Fibroblast of skin of left quadriceps (primary cell): Measurements from ENCODE around the gene TAF1D.
A peak's percentile ranks its signal among the peaks of the same experiment; 100 is the strongest.
"Not testable (repeated sequence)": the region's sequence is repeated elsewhere in the genome, so short reads cannot be mapped to it uniquely, and the experiment has no call there.

Experiments
- DNase-seq, 2 experiments: peaks; one replicate each; pipeline ENCODE4 v3.0.0-alpha.2; 2013; ENCODE audit warnings: low read depth in 2 of 2

The TAF1D gene

DNA sequence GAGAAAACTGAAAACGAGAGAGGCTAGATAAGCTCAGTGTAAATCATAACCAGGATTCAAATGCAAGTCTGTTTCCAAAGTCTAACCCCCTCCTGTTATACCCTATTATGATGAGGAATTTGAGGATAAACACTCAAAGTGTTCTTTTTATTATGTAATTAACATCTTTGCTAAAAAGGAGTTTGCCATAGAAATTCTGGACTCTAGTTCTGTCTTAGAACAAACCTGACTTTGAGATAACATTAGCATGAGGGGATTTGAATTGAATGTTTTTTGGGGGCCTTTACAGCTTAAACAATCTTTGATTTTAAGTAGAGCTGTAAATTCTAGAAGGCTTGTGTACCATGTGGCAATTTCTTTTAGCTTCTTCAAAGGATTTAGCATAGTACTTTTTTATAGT lies 9.7 kb upstream of the TAF1D start:
- DNase-seq = no peak

DNA sequence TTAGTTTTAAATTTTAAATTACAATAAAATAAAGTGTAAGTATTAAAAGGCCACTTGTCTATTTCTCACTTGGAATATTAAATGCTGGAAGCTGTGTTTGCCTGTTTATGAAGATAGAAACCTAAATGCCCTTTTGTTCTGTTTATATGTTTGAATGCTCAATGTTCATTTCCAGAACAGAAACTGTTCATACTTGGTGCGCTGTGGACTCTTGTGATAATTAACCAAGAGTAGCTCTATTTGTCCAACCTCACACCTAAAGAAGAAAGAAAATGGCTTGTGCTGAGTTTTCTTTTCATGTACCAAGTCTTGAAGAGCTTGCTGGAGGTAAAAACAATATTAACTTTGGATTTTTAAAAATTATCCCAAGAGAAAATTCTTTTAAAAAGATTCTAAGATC lies 5.8 kb upstream of the TAF1D start:
- DNase-seq = no peak

DNA sequence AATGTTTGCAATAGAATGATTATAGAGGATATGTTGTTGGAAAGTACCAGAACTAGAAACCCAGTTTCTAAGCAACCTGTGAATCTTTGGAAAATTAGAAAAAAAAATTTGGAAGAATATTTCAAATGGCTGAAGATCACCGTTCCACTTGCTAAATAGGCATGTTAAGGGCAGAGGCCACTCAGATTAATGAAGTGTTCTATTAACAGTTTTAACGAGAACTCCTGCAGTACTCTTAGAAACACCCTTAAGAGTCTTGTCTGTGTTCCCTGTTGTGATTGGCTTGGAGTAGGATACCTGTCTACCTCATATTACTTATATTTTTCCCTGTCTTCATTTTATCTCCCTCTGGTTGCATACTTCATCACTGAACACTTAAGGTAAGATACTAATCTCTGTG lies 4.8 kb upstream of the TAF1D start:
- no peak for DNase-seq

DNA sequence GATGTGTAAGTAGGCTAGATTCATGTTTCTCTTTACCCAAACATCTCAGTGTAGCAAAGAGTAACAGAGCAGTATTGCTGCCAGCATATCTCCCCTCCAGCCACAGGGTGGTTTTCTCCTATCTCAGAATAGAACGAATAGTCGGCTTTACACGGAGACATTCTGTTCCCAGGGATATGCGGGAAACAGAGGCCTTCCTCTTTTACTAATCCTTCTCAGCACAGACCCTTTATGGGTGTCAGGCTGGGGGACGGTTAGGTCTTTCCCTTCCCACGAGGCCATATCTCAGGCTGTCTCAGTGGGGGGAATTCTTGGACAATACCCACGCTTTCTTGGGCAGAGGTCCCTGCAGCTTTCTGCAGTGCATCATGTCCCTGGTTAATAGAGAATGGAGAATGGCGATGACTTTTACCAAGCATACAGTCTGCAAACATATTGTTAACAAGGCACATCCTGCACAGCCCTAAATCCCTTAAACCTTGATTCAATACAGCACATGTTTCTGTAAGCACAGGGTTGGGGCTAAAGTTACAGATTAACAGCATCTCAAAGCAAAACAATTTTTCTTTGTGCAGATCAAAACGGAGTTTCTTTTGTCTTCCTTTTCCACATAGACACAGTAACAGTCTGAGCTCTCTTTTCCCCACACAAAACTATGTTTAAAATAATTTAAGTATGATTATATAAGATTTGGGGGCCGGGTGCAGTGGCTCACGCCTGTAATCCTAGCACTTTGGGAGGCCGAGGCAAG lies 3.9 kb upstream of the TAF1D start:
- DNase-seq = not testable (repeated sequence)

DNA sequence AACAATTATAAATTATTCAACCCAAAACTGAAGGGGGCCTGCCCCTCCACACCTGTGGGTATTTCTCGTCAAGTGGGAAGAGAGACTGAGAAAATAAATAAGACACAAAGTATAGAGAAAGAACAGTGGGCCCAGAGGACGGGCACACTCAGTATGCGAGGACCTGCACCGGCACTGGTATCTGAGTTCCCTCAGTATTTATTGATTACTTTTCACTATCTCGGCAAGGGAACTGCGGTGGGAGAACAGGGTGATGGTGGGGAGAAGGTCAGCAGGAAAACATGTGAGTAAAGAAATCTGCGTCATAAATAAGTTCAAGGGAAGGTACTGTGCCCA lies 3.3 kb upstream of the TAF1D start:
- DNase-seq = no peak

DNA sequence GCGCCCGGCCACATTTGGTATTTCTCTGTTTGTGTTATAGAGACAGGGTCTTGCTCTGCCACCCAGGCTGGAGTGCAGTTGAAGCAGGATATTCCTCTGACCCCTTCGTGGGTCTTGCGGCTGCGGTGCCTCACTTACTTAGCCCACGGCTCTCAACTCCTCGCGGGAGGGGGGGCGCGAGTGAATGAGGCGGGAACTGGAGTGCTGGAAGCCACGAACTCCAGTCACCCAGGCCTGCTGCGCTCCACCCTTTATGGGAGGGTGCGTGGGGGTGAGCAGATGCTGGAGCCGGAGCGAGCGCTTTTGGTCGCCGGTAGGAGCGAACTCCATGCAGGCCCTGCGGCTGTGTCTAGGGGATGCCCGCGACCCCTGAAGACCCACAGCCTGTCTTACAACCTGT lies 2.0 kb upstream of the TAF1D start:
- DNase-seq = no peak

DNA sequence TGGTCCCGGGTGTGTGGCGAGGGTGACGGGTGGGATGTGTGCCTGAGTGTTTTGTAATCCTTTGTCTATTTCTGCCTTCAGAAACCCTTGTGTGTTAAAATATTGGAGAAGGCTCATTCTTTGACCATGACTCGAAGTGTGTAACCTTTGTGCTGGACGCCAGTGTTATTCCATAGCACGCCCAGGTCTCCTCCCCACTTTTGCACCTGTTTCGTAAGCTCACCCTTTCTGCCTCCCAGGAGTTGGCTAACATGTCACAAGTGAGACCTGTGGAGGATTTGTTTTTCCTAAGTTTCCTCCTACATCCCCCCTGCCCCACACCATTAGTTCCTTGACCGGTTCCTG lies 559 bp upstream of the TAF1D start:
- DNase-seq = no peak

DNA sequence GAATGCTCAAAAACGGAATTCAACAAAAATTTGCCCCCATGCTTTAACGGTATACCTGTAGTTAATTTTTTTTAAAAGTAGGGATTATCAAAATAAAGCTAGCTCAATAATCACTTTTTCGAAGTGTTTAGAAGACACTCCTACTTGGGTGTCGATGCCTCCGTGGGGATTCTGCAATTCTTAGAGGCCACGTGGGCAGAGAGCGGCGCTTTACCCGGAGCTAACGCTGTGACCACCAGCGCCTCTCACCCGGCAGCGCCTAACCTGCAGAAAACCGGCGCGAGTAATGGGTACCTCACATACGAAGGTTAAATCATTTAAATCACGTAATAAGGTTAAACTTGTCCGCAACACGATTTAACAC lies 583 bp downstream of the TAF1D start:
- peak in 1 of 2 experiments; percentile 26 for DNase-seq

DNA sequence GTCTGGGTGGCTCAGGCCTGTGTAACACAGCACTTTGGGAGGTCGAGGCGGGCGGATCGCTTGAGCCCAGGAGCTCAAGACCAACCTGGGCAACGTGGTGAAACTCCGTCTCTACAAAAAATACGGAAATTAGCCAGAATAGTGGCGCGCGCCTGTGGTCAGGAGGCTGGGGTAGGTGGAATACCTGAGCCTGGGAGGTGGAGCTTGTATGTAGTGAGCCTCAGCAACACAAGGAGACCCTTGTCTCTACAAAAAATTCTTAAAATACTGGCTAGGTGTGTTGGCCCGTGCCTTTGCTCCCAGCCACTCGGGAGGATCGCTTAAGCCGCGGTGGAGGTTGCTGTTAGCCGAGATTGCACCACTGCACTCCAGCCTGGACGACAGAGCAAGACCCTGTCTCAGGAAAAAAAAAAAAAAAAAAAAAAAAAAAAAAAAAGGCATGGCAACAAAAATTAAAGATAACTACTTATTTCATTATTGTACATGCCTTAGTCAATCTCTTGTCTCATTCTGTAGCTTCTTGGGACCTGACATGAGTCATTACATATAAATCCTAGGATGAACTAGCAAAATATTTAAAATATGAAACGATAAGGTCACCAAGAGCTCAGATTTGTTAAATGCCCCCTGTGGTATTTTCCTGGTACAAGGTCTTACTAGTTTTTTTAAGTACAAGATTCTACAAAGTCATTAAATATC lies 1.1 kb downstream of the TAF1D start:
- peak in 1 of 2 experiments; percentile 26 for DNase-seq

DNA sequence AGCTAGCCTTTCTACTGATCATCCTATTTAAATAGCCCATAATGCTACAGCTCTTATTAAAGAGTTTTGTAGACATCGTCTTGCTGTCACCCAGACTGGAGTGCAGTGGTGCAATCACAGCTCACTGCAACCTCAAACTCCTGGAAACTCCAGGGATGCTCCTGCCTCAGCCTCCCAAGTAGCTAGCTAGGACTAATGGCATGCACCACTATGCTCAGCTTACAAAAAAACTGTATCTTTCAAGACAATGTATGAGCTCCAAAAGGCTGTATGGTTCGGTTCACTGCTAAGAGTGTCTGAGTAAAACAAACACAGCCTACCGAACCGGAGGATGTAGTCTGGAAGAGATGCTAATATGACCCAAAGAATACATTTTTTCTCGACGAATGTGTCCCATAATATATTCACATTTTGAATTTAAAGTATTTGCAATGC lies 2.6 kb downstream of the TAF1D start:
- no peak for DNase-seq

DNA sequence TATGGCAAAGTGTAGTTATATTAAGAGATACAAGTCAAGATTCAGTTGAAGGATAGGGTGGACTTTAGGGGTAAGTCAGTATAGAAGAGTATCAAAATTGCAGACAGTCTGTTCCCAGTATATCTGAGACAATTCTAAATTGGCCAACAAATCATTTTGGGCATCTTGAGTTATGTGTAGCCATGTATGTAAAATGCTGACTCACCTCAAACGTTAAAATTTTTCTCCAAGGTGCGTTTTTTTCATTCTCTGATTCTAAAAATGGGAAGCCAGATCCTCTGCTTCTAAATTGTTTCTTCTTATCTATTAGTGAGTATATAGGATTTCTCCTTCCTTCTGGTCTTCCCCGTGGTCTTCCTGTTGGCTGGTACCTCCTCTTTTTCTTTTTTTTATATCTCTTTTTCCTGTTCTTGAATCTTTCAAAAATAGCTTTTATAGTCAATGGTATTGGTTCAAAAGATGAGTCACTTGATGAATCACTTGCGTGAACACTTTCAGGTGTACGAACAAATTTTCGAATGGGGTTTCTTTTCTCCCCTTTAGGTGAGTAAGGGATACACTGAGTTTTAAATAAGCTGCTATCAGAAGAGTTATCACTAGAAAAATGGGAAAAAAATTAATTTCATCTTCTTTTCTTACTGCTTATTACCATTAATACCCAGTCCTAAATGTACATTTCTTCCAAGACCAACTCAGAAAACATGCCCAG lies 3.2 kb downstream of the TAF1D start:
- no peak for DNase-seq

DNA sequence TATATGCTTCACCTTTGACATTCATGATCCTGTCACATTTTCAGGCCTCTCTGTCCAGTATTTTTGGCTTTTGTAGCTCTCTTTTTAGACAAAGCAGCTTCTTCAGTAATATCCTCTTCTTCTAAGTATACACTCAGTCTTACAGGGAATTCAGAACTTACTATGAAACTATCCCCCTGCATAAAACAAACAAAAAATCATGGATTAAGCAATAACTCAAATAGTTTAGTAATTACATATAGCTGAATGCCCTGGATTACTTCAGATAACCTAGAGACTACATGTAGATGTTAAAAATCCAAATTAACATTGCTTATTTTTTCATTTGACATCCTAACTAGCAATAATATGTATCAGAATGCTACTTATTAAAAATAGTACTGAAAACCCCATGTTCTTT lies 5.2 kb downstream of the TAF1D start:
- DNase-seq = no peak

DNA sequence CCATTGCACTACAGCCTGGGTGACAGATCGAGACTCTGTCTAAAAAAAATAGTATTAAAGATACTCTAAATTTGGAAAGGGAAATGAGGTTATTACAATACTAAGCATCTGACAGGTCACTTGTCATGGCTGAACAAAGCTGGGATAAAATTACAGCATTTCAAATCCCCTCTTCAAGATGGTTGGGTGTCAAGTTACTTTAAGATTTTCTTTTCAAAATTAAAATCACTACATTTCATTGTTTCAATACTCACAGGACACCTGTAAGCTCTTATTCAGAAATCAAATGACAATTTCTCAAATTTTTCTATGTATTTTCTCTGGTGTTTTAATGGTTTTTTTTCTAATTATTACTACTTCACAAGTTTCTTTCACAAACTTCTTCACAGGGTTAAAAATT lies 5.7 kb downstream of the TAF1D start:
- DNase-seq = no peak

DNA sequence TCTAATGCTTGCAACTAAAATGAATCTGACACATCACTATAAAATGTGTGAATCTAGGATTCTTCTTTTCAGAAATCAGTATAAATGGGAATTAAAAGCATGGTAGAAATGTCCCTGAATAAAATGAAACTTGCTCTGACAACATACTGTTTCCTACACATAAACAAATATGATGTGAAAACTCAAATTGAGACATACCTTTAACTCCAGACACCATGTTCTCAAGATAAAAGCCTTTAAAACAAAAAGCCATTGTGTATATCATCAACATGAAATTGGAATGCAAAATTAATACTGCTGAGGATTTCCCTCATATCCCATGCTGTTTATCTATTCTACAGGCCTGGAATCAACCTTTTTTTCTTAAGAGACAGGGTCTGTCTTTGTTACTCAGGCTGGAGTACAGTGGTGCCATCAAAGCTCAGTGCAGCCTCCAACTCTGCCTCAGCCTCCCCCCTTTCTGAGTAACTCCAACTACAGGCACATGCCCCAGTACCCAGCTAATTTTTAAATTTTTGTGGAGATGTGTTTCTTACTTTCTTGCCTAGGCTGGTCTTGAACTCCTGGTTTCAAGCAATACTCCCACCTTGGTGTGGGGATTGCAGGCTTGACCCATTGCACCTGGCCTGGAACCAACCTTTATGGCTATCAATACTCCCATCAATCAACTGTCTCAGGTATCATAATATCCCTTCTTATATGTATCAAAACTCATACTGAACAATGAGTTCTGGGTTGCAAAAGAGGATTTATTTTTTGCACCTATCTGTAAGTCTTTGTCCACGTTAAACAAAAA lies 6.7 kb downstream of the TAF1D start:
- DNase-seq = no peak

DNA sequence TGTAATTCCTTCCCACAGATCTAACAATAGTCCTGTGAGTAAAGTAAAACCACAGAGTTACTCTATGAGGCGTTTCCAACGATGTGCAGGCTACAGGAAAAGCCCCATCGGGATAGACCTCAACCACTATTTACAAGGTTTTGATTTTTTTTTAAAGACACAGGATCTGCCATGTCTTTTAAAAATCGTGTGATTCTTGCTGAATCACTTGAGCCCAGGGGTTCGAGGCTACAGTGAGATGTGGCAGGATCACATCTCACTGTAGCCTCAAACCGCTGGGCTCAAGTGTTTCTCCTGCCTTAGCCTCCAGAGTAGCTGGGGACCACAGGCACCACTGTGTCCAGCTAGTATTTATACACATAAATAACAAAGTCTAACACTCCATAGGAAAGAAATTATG lies 7.8 kb downstream of the TAF1D start:
- DNase-seq = no peak

DNA sequence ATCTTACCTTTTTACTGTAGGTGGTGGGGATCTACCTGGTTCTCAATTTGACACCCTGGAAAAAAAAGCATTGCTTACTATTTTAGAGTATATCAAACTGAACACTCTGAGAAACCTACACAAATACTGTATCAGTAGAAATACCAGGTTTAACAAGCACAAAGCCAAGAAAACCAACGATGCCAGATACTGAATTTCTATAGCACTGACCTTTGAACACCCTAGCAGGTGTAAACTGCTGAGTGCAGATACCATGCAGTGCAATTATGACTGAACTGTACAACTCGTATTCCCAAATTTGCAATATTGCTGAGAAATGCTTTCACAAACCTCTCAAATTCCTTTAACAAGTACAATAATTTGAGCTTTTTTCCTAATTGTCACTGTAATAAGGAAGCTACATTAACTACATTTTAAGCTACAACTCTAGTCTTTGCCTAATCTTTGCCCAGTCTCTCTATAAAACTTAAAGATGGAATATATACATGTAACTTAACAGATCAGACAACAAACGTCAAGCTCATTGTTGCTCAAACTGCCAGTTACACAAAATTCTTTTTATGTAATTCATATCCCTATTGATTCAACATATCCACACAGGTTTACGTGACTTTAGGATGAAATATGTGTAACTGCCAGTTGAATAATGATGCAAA lies 8.9 kb downstream of the TAF1D start:
- DNase-seq = no peak

DNA sequence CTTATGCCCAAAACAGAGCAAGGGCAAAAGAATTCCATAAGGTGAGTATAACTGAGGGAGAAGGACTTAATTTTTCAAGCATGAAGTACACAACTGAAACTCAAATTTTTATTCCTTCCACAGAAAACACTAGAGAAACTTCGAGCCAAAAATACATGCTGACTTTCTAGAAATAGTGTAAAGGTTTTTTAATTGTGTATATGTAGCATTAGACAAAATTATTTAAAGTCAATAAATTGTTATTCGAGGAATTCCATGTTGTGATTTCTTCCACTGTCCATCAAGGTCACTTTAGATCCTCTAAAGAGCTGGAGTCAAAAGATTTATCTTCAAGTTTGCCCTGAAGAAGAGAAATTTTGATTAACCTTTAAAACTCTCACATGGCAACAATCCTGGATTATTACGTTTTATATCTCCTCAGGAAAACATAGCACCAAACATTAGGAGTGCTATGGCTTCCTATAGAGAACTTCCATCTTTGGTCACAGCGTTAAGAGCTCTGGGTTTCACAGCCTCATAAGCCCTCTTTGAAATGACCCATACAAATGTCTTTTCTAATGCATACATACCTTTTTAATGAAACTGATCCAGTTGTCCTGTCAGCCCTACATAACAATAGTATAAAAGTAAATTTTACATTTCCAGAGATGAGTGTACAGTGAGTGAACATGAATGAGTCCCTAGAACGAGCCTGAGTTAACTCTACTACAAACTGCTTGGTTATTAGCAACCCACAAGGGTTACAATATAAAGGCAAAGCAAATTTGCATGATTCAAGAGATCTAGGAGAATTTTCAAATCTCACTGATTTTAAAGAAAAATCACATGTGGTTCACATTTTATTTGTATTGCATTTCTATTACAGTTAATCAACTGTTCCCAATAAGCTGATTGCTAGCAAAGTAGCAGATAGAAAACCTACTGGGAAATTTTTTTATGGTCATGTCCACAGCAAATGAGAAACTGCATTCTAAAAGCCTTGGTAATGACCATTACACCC lies 10.9 kb downstream of the TAF1D start:
- no peak for DNase-seq

DNA sequence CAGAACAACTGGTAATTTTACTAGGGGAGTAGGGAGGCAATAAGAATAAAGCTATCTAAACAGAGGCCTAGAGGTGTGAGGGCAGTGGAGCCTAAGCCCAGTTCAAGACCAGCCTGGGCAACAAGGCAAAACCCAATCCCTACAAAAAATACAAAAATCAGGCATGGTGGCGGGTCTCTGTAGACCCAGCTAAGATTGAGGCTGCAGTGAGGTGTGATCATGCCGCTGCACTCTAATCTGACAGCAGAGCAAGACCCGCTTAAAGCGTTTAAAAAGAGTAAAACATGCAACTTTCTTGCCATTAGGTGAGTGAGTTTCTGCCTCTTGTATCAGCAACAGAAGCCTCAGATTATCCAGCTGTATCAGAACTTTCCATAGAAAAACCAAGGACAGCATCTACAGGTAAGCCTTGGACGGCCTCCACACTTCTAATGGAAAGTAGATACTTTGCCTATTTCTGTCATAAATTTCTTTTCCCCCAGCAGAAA lies 12.1 kb downstream of the TAF1D start:
- no peak for DNase-seq

DNA sequence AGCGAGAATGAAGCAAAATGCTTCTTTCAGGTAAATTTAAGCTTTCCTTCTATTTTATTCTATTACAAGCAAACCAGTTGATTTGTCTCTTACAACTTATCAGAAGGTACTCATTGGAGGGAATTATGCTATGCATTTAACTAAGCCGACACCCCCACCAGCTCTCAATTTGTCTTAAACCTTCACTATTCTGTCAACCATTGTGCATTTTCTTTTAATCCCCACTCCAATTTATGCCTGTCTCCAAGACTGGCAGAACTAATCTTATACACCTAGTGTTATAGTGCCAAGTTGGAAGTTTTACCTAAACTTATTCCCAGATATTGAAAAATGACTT lies 12.5 kb downstream of the TAF1D start:
- DNase-seq = no peak

DNA sequence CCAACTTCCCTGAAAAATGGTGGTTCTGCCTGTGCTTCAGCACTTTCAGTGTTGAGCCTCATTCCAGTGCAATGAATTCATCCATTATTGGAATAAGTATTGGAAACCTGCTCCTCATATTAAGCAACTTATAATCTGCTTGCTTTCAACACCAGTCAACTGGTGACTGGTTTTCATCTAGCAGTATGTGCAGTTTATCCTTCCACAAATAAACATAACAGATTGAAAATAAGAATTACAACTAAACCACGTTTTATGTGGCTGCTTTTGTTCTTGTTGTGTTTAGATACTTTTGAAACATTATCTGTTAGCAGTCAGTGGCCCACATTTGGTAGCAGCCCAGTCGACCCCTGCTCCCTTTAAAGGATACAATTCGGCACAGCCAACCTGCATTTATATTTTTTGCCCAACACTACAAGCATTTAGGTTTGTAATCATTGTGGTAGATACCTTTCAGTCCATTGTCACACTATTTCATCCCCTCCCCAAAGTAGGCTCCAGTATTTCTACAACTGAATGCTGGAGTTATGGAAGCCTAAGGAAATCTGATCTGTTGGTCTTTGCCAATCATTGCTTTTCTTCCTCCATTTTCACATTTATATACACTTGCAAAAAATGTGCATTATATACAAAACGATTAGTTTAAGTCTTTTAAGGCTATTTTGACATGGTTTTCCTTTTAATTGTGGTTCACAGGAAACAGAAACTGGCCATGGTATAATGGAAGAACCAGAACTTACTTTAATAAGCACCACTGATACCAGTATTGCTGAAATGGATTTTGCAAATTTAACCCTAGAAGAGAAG lies 13.1 kb downstream of the TAF1D start:
- peak in 1 of 2 experiments; percentile 12 for DNase-seq
